NCI-H1436 treated with DMSO at 0.1 percent for 48 hours (cell line): ENCODE measurements around the gene GPD2.

ENCODE experiments used
- DNase-seq: peaks from one replicate; lab custom pipeline; 2025; lab: John Stamatoyannopoulos, UW

The GPD2 gene

DNA sequence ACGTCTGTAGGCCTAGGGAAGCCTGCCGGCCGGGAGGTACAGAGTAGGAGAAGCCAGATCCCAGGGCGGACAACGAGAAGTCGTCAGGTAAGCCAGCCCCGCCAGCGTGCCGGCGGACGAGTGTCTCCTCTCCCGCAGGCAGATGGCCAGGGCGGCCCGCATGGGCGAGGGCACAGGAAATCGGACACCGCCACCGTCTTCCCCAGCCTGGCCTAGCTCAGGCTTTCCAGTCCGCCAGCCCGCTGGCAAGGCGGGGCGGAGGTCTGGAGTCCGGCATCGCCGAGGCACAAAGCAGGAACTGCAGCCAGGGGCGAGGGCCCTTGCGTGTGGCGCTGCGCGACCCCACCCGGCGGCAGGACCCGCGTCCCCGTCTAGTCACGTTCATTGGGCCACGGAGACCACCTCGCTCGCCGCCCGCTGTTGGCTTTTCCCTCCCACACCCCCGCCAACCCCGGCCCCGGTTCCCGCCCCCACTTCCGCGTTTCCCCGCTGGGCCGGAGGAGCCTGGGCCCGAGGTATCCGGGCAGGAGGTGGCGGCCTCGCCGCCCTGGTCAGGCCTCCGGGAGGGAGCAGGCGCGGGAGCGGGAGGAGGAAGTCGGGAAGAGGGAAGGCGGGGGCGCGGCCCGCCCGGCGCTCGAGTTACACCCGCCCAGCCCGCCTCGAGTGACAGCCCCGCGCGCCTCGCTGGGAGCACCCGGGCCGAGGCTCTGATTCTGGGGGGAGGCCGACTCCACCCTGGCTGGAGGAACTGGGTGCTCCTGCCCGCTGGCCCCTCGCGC lies at the start of gene GPD2:
Gene GPD2 (plus strand): TSS at position 662 of the 779 bp plus-strand sequence. CDS start 39,727 bp downstream, outside the sequence.
- no peak for DNase-seq

DNA sequence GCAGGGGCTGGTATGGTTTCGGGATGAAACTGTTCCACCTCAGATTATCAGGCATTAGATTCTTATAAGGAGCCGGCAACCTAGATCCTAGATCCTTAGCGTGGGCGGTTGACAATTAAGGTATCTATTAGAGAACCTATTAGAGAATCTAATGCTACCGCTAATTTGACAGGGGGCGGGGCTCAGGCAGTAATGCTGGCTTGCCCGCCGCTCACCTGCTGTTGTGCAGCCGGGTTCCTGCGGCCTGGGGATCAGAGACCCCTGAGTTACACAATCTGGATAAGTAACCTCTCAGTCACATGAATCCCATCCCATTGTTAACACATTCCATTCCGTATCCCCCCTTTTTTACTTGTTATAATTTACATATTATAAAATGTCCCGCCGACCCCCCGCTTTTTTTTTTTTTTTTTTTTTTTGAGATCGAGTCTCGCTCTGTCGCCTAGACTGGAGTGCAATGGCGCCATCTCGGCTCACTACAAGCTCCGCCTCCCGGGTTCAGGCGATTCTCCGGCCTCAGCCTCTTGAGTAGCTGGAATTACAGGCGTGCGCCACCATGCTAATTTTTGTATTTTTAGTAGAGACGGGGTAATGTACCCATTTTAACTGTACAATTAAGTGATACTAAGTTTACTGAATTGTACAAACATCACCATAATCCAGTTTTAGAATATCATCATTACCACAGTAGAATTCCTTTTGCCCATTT lies 42.0 kb upstream of the GPD2 start:
- DNase-seq, result no peak

- DNase-seq, result no peak
Measured at GRCh38 chr2:156396126-156396525, 40.1 kb upstream of the GPD2 start.

DNA sequence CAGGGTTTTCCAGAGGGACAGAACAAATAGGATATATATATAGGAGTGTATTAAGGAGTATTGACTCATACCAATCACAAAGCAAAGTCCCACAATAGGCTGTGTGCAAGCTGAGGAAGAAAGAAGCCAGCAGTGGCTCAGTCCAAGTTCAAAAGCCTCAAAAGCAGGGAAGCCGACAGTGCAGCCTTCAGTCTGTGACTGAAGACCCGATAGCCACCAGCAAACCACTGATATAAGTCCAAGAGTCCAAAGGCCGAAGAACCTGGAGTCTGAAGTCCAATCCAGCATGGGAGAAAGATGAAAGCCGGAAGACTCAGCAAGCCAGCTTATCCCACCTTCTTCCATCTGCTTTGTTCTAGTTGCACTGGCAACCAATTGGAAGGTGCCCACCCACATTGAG lies 39.0 kb upstream of the GPD2 start:
- DNase-seq, result no peak

GRCh38 chr2:156398176-156398575 lies 38.0 kb upstream of the GPD2 start:
- no peak for DNase-seq

GRCh38 chr2:156399224-156399949 lies 36.8 kb upstream of the GPD2 start:
- no peak for DNase-seq

GRCh38 chr2:156399950-156400705 lies 36.1 kb upstream of the GPD2 start:
- DNase-seq, result no peak

GRCh38 chr2:156400706-156401678 lies 35.2 kb upstream of the GPD2 start:
- DNase-seq, result peak; percentile 28

- DNase-seq, result no peak
Measured at GRCh38 chr2:156401861-156402260, 34.3 kb upstream of the GPD2 start.

GRCh38 chr2:156405586-156405985 lies 30.6 kb upstream of the GPD2 start:
- no peak for DNase-seq

DNA sequence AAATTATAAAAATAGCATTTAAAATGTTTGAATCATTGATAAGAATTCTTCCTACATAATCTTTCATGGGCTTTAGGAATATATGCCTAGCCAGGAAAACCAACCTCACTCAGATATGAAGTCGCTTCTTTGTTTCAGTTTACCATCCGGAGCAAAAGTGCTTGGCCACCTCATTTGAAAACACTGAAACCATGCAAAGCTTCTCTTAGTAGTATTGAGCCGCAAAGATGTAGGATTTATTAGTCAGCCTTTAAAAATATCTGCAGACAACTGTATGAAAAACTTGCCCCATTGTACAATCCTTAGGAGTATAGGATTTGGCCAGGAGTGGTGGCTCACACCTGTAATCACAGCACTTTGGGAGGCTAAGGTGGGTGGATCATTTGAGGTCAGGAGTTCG lies 24.3 kb upstream of the GPD2 start:
- no peak for DNase-seq

- DNase-seq, result no peak
Measured at GRCh38 chr2:156421851-156422250, 14.3 kb upstream of the GPD2 start.

DNA sequence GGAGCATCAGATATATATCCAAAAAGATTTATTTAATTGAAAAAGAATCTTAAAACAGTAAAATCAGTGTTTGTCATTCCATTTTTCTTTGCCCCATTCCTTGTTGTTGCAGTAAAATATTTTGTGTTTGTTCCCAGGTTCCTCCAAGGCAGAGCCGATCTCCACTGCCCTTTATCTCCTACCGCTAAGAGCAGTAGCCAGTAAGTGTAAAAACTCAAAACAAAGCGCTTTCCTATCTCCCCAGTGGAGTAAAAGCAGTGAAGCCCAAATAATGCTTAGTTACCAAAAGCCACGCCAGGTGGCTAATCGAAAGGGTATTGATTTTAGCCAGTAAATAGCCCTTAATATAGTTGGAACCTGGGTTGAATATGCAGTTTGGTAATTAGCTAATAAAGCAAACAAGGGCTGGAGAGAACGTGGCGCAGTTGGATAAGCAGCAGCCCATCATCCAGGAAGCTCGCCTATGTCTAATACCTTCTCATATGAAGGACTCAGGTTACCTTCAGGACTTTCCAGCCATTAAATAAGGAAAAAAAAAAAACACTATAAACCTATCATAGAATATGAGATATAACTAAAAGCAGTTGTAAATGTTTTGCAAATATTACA lies 12.4 kb upstream of the GPD2 start:
- no peak for DNase-seq

DNA sequence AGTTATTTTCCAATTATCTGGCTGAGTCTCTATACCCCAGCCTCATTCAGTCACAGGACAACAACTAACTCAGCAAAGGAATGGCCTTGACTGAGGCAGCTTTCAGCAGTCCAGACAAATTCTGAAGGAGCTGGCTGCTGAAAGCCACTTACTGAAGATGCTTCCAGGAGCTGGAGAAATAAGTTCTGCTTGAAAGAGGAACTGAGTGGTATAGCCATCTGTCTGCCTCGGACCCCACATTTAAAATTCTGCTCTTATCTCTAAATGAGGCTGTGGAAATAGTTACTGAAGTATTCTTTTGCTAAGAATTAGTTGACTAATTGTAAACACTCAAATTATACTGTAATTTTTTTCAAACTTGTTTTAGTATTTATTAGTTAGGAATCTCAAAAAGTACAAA lies 9.1 kb upstream of the GPD2 start:
- no peak for DNase-seq

- no peak for DNase-seq
Measured at GRCh38 chr2:156429211-156429610, 7.0 kb upstream of the GPD2 start.

GRCh38 chr2:156430236-156430979 lies 5.8 kb upstream of the GPD2 start:
- no peak for DNase-seq

- DNase-seq, result no peak
Measured at GRCh38 chr2:156430980-156431358, 5.2 kb upstream of the GPD2 start.

DNA sequence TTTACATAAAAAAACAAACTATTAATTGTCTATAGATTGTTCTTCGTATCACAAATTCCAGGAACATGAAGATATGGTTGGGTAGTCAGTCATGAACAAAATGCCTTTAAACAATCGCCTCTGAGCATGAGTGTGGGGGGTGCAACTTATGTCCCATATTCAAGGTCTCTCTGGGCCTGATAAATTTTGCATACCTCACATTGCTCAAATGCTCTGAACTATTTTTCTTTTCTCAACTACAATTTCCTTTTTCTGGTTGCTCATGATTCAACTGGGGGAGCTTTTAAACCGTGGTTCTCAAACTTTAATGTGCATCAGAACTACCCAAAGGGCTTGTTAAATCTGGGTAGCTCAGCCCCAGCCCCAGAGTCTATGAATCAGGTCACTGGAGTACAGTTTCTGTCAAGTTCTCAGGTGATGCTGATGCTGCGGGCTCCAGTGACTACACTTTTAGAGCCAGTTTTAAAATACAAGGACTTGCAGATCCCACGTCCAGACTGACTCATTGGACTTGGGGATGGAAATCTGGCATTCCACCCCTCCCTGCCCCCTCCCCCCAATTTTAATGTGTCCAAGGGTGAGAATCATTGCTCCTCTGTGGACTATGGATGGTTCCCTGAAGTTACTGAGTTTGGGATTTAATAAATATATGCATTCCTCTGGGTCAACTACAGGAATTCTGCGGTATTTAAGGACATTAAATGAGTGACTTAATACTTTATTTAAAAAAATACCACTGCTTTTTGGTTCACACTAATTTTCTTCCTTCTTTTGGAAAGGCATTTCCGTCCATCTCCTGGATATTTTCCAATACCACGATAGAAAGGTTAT lies 1.5 kb upstream of the GPD2 start:
- DNase-seq, result no peak

DNA sequence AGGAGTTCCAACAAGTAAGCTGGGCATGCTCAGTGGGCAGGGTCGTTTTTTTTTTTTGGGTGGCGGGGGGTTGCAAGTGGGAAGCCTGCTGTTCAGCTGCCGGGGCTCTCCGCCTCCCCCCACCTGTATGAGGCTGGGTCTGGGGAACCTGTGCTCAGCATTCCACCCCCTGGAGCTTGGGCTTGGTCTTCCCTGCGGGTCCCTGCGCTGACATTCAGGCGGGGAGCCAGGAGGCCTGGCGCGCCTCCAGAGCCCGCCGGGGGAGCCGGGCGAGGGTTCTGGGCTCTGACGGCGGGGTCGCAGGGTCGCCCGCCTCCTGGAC lies 822 bp upstream of the GPD2 start:
- DNase-seq, result no peak
